OCI-LY3 (cell line): ENCODE measurements around the gene HNRNPLL.

Source experiments
- H2AFZ ChIP-seq: fragments of 200-600, 300-600 bp; shearing (Covaris generic); 2 replicates; pipeline ENCODE4 v1.6.0; 2014; ENCODE audit warnings: antibody characterized with exemption, low read depth, low read length
- H3K27ac ChIP-seq: fragments of 200-600, 300-600 bp; sonication (generic); 2 replicates; pipeline ENCODE4 v1.5.1; 2014; ENCODE audit warnings: mild to moderate bottlenecking, low read length, moderate library complexity, mixed read lengths
- H3K27me3 ChIP-seq: fragments of 200-600, 300-600 bp; sonication (generic); 2 replicates; pipeline ENCODE4 v1.6.1; 2014; ENCODE audit warnings: low read depth, low read length, mixed read lengths
- H3K36me3 ChIP-seq: fragments of 200-600, 300-600 bp; sonication (generic); replicated peaks from 2 replicates; pipeline ENCODE3; 2014; ENCODE audit warnings: low read depth, low read length, mixed read lengths
- H3K4me1 ChIP-seq: fragments of 300-600, 200-600 bp; sonication (generic); 2 replicates; pipeline ENCODE4 v1.6.1; 2014; ENCODE audit warnings: low read length, mixed read lengths
- H3K4me2 ChIP-seq: fragments of 200-600, 300-600 bp; sonication (generic); 2 replicates; pipeline ENCODE4 v1.6.1; 2014; ENCODE audit warnings: low read length, mixed read lengths
- H3K4me3 ChIP-seq: fragments of 300-600, 200-600 bp; sonication (generic); 2 replicates; pipeline ENCODE4 v1.5.1; 2014; ENCODE audit warnings: antibody characterized with exemption, mild to moderate bottlenecking, low read length, moderate library complexity
- H3K79me2 ChIP-seq: fragments of 300-600, 200-600 bp; shearing (Covaris generic); 2 replicates; pipeline ENCODE4 v1.6.1; 2014; ENCODE audit warnings: mild to moderate bottlenecking, low read length, mixed read lengths
- H3K9ac ChIP-seq: fragments of 300-600, 200-600 bp; shearing (Covaris generic); 2 replicates; pipeline ENCODE4 v1.6.0; 2014; ENCODE audit warnings: mild to moderate bottlenecking, low read length, moderate library complexity
- H3K9me3 ChIP-seq: fragments of 200-600, 300-600 bp; shearing (Covaris generic); 2 replicates; pipeline ENCODE4 v1.6.1; 2014; ENCODE audit warnings: low read length, mixed read lengths; ENCODE audit not compliant: insufficient read depth
- H4K20me1 ChIP-seq: fragments of 200-600, 300-600 bp; sonication (generic); 2 replicates; pipeline ENCODE4 v1.6.1; 2016; ENCODE audit warnings: low read length, mixed read lengths; ENCODE audit not compliant: insufficient read depth
- CTCF ChIP-seq: fragments of 200-600, 300-600 bp; sonication (generic); IDR thresholded peaks from 2 replicates; pipeline ENCODE4 v1.5.1; 2014; ENCODE audit warnings: antibody characterized with exemption, low read length, low read depth
- EZH2phosphoT487 ChIP-seq: fragments of 200-600 bp; shearing (Covaris generic); IDR thresholded peaks from 2 replicates; pipeline ENCODE4 v1.6.1; 2018; ENCODE audit warnings: antibody characterized with exemption, mixed run types, low read depth

The HNRNPLL gene

GRCh38 chr2:38636069-38636468, 33.3 kb upstream of the HNRNPLL start:
- peaks cover 29% of the 10 kb centered on the region for H3K27me3 ChIP-seq

GRCh38 chr2:38635139-38635538, 32.4 kb upstream of the HNRNPLL start:
- no peak overlapping the region for H3K27ac ChIP-seq
- H3K4me2 ChIP-seq, result peak overlapping the region; percentile 37
- no peaks in the 10 kb centered on the region for H3K79me2 ChIP-seq
- H4K20me1 ChIP-seq, result no peaks in the 10 kb centered on the region
- no peak for TF ChIP-seq CTCF
- no peak for TF ChIP-seq EZH2phosphoT487
- 0 out of 2 replicates have a peak overlapping the region, but pooled peaks have one; percentile 1 for H3K4me3 ChIP-seq
- peaks cover 35% of the 10 kb centered on the region for H3K27me3 ChIP-seq
- H3K9ac ChIP-seq, result no peak overlapping the region
- no peak overlapping the region for H2AFZ ChIP-seq
- H3K36me3 ChIP-seq, result no peaks in the 10 kb centered on the region
- peaks cover 22% of the 10 kb centered on the region for H3K4me1 ChIP-seq
- H3K9me3 ChIP-seq, result no peaks in the 10 kb centered on the region

More at GRCh38 chr2:38636069-38636468, 33.3 kb upstream of the HNRNPLL start:
- Histone ChIP-seq H2AFZ (no peak overlapping the region), H3K4me1 (peaks cover 22% of the 10 kb centered on the region), H3K9ac (no peak overlapping the region), H3K9me3 (no peaks in the 10 kb centered on the region), H3K4me2 (no peak overlapping the region), H3K4me3 (no peak overlapping the region), H3K79me2 (no peaks in the 10 kb centered on the region), H4K20me1 (no peaks in the 10 kb centered on the region), H3K36me3 (no peaks in the 10 kb centered on the region), H3K27ac (no peak overlapping the region)
- no peak for TF ChIP-seq CTCF
- no peak for TF ChIP-seq EZH2phosphoT487

GRCh38 chr2:38634684-38635083, 32.0 kb upstream of the HNRNPLL start:
- Histone ChIP-seq H3K79me2 (no peaks in the 10 kb centered on the region), H3K4me1 (peaks cover 22% of the 10 kb centered on the region), H4K20me1 (no peaks in the 10 kb centered on the region), H3K27me3 (peaks cover 39% of the 10 kb centered on the region), H3K9ac (no peak overlapping the region), H3K36me3 (no peaks in the 10 kb centered on the region), H3K9me3 (no peaks in the 10 kb centered on the region), H3K4me2 (peak overlapping the region; percentile 37), H3K27ac (no peak overlapping the region), H3K4me3 (peak overlapping the region; percentile 1; the same call in 1 of the 2 replicates), H2AFZ (no peak overlapping the region)
- TF ChIP-seq CTCF, result no peak
- TF ChIP-seq EZH2phosphoT487, result no peak

GRCh38 chr2:38633895-38634294, 31.2 kb upstream of the HNRNPLL start:
- Histone ChIP-seq H3K9ac (no peak overlapping the region), H3K4me3 (no peak overlapping the region), H3K36me3 (no peaks in the 10 kb centered on the region), H2AFZ (no peak overlapping the region), H4K20me1 (no peaks in the 10 kb centered on the region), H3K4me2 (peak overlapping the region; percentile 37; the same call in 1 of the 2 replicates), H3K27ac (no peak overlapping the region), H3K4me1 (peaks cover 22% of the 10 kb centered on the region), H3K79me2 (no peaks in the 10 kb centered on the region), H3K9me3 (no peaks in the 10 kb centered on the region), H3K27me3 (peaks cover 39% of the 10 kb centered on the region)
- no peak for TF ChIP-seq CTCF
